Epithelial cell of esophagus (primary cell): ENCODE measurements around the gene ATP5IF1.

Experiments
- DNase-seq: peaks from one replicate; pipeline ENCODE4 v3.0.0; 2010; ENCODE audit warnings: low read depth
- H3K4me3 ChIP-seq: 2 replicates; pipeline ENCODE4 v1.5.1; 2011; ENCODE audit warnings: mild to moderate bottlenecking, low read length, control low read depth
- CTCF ChIP-seq: IDR thresholded peaks from 2 replicates; pipeline ENCODE4 v1.5.1; 2011; ENCODE audit warnings: low read depth, mild to moderate bottlenecking, low read length, control low read depth, inconsistent platforms; ENCODE audit not compliant: insufficient read depth; ENCODE audit errors: missing control alignments

The ATP5IF1 gene

GRCh38 chr1:28235755-28236655 is at the start of gene ATP5IF1:
ATP5IF1 (plus strand) TSS chr1:28236124; CDS start chr1:28236184, 60 bp downstream.
- DNase-seq = peak; percentile 99
- H3K4me3 ChIP-seq = peak within 1 kb of the TSS; percentile 94
- TF ChIP-seq CTCF = no peak

- H3K4me3 ChIP-seq = no peak overlapping the region
- peak; percentile 42 for DNase-seq
- TF ChIP-seq CTCF = no peak
Measured at GRCh38 chr1:28190337-28190979, 45.5 kb upstream of the ATP5IF1 start.

DNA sequence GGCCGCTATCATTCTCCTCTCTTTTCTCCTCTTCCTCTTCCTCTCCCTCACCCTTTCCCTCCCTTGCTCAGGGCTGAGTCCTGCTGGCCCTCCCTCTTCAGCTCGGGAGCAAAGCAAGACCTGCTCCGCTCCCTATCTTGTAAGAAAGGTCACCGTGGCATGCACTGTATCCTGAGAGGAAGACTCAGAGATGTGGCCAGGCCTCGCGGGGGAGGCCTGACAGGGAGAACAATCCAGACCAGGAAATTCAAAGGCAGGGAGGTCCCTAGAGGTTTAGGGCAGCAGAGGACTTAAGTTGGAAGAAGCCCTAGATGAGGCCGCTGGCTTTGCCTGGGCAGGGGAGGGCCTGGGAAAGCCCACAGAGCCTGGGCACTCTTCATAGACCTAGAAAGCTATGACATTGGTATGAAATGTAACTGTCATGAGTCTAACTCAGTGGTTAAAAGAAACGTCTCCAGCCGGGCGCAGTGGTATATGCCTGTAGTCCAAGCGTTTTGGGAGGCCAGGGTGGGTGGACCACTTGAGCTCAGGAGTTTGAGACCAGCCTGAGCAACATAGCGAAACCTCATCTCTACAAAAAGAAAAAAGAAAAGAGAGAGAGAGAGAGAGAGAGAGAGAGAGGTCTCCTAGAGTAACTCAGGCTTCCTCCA is 44.8 kb upstream of the ATP5IF1 start:
- H3K4me3 ChIP-seq = no peak overlapping the region
- no peak for DNase-seq
- TF ChIP-seq CTCF = no peak

- peak overlapping the region; percentile 16 for H3K4me3 ChIP-seq
Measured at GRCh38 chr1:28193701-28194161, 42.2 kb upstream of the ATP5IF1 start.

DNA sequence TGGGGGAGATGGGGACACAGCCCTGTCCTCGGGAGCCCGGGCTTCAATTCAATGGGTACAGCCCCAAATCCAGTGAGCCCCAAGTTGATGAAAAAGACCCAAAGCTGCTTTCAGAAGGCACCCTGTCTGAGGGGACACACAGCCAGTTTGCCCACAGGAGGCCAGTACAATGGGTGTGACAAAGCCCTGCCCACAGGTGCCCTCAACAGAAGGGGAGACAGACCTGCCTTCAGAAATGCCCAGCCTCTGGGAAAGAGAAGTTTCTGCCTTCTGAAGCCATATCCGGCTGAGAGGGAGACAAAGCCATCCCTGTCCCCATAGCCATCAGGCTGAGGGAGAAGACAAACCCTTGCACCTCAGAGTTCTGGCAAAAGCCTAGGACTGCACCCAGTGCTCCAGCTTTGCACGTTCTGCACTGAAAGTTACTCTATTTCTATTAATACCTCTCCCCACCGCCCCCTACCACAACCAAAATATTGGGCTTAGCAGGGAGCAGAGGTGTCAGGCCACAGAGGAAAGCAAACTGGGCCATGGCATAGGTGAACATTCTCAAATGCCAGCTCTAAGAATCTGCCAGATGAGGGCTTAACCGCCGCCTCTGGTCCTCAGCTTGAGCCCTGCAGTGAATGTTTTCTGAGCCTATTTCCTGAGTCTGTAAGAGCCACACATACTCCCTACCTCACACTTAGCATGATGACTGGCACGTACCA is 41.4 kb upstream of the ATP5IF1 start:
- H3K4me3 ChIP-seq = no peak overlapping the region
- no peak for DNase-seq
- no peak for TF ChIP-seq CTCF

More at GRCh38 chr1:28193701-28194161, 42.2 kb upstream of the ATP5IF1 start:
- DNase-seq = peak; percentile 93
- TF ChIP-seq CTCF = no peak

- no peak for TF ChIP-seq CTCF
- H3K4me3 ChIP-seq = no peak overlapping the region
- DNase-seq = no peak
Measured at GRCh38 chr1:28195780-28196179, 40.1 kb upstream of the ATP5IF1 start.
